GM18861 (cell line): ENCODE data around the gene FCGR2B.
"Not testable (repeated sequence)": the region's sequence is repeated elsewhere in the genome, so short reads cannot be mapped to it uniquely, and the experiment has no call there.

Experiments
- ATAC-seq: cut with Tn5 transposase; IDR thresholded peaks from one replicate; pipeline ENCODE4 v1.9.1; 2021; ENCODE audit not compliant: unreplicated experiment

FCGR2B gene

GRCh38 chr1:161662684-161663339, at the start of gene FCGR2B:
Gene FCGR2B, plus strand, starts transcription at chr1:161663143. Its CDS starts 99 bp downstream, at chr1:161663242.
- peak; percentile 62 for ATAC-seq

GRCh38 chr1:161616417-161616816, 46.5 kb upstream of the FCGR2B start:
- not testable (repeated sequence) for ATAC-seq

GRCh38 chr1:161618517-161618916, 44.4 kb upstream of the FCGR2B start:
- not testable (repeated sequence) for ATAC-seq

- not testable (repeated sequence) for ATAC-seq
Measured at GRCh38 chr1:161620399-161620798, 42.5 kb upstream of the FCGR2B start.

- not testable (repeated sequence) for ATAC-seq
Measured at GRCh38 chr1:161621181-161622000, 41.6 kb upstream of the FCGR2B start.

DNA sequence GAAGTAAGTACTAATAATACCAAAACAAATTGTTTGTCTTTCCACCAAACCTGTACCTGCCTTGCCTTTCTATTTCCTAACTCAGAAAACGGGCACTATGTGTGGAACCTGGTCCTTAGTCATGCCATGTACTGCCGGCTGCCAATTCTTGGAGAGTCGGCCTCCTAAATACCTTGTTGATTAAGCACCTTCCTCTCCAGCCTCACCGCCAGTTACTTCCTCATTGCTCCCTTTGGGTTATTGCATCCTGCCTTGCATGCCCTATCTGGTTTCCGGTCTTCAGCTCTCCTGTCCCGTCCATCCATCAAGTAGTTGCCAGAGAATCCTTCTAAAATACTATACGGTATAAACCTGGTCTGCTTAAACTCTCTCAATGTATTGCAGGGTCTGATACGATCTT, 40.9 kb upstream of the FCGR2B start:
- ATAC-seq: not testable (repeated sequence)

DNA sequence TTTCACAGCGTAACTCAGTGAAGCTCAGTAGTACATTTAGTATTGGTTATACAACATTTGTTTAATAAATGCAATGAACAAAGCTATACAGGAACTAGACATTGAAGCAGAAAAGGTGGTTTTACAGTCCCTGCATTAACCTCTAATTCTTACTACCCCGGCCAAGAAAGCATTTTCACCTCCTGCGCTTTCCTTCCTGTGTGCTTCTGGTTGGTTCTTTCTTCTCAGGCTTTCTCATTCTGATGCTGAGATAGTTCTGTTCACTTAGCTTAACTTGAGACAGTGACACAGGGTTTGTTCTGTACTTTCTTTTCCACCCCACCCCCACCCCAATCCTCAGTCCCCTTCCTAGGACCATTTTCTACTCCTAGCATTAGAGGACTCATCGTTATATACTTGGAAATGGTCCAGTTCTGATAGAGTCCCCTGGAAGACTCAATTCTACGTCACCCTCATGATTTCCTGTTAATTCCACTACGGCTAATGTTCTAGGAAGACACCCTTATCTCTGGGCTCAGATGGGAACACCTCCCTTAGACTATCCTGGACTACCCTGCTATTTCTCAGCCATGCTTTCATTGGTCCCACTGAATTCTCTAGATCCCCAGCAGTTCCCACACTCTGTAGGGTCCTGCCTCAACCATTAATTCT, 39.4 kb upstream of the FCGR2B start:
- peak; percentile 61 for ATAC-seq

- ATAC-seq: not testable (repeated sequence)
Measured at GRCh38 chr1:161624605-161625004, 38.3 kb upstream of the FCGR2B start.

DNA sequence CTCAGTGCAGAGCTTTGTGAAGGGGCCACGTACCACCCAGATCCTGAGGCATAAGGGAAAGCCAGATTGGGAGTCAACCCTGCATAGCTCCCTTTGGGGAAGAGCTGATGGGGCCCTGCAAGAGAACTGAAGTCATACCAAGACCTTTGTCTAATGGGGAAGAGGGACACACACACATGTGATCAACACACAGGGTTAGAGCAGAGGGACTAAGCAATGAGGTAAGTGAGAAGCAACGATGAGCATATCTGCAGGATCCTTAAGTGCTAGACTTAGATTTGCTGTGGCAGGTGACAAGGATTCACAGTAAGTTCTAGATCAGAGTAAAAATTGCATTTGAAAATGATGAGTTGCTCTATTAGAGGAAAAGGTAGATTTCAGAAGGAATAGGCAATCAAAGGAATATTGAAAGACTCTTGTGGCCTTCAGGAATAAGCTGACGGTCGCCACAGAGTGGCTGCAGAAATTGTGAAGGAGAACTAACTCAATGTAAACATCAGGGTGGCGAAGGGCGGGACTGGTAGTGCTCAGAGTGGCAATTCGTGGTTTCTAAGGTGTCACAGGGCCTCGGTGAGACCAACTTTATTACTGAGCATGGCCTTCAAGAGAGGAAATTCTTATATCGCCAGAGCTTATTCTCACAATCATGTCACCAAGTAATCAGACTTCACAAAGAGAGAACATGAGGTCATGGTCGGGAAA, 36.3 kb upstream of the FCGR2B start:
- ATAC-seq: not testable (repeated sequence)

DNA sequence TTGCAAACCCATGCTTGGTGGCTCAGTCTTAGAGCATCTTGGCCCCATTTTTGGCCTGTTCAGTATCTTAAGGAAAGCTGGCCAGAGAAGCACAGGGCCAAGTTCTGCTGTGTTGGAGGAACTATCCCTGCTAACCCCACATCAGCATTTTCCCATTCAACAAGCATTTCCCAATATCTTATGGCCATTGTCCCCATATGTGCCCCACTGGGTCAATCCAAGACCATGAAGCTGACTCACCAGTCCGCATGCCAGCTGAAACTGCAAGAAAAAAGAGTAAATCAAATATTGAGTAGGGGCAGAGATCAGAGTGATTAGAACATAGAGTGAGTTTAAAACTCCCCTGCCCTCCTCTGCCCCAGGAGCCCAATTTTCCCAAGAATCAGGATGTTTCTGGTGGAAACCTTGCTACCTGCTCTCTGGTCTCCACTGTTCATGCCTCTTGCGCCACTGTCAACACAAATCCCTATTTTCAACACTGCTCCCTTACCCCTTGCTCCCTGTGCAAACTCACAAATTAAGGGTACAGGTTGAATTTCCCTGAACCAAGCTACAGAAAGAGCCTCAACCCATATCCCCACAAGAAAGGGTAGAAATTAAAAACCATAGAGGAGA, 32.7 kb upstream of the FCGR2B start:
- ATAC-seq: not testable (repeated sequence)

DNA sequence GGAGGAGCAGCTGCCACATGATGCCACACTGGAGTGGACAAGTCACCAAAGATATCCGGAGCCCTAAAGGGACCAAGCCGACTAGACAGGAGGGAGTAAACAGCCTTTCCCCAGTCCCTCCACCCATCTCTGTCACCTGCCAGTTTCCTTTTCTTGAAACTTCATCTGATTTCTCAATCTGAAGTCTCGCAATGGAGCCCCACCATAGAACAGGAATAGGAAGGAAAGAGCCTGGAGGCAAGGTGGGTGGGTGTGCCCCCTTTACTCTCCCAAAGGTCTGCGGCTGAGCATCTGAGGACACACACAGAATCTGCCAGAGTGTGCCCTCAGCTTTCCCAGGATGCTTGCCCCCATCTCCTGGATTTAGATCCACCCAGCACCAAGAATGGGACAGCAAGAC, 31.9 kb upstream of the FCGR2B start, which contains the start of gene FCGR3B:
TSS of gene FCGR3B (minus strand) at position 101 of the 400 bp plus-strand sequence. CDS start at position 19, 82 bp downstream.
- no peak for ATAC-seq

GRCh38 chr1:161634993-161635392, 27.9 kb upstream of the FCGR2B start:
- not testable (repeated sequence) for ATAC-seq

GRCh38 chr1:161636189-161636782, 26.7 kb upstream of the FCGR2B start:
- not testable (repeated sequence) for ATAC-seq

DNA sequence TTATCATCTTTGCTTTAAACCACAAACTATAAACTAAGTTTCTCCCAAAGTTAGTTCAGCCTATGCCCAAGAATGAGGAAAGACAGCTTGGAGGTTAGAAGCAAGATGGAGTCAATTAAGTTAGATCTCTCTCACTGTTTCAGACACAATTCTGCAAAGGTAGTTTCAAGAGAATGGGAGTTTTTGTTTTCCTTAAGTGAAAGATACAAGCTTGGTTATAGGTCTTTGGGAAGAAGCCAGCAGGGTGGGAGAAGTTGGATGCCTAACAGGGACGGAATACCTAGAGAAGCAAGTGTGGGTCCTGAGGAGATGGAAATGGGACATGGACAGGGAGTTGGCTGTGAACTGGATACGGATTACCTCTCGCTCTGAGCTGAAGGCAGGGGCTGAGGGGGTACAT, 26.0 kb upstream of the FCGR2B start:
- not testable (repeated sequence) for ATAC-seq

- ATAC-seq: not testable (repeated sequence)
Measured at GRCh38 chr1:161638251-161638993, 24.5 kb upstream of the FCGR2B start.

DNA sequence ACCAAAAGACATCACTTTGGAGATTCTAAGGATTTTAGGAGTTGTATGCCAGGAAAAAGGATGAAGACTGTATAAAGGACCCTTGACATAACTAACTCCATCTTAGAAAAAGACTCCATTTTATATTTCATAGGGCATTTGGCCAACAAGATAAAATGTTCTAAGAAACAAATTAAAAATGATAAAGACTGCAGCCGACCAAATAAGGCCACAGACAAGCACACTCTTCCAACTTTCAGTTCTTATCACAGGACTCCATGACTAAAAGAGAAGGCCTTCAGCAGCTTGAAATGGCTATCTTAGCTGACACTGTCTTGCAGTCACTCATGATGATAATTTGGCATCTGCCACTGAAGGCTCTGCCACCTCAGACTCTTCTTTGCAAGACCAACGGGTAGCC, 23.7 kb upstream of the FCGR2B start:
- ATAC-seq: not testable (repeated sequence)

DNA sequence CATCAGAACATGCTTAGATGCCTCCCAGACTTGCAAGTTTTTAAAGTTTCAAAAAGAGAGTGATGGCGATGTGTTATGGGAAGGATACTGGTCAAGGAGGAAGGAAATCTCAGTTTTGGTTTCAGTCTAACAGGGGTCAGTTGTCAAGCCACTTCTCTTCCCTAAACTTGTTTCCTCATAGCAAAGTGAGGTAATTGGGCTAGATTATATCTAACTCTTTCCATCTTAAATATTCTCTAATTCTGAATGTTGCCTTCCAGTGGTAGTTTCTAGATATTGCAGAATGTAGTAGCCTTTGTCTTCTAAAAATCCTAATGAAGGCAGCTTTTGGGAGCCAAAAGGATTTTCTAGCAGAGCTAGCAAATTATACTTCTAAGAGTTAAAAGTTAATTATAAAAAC, 20.2 kb upstream of the FCGR2B start:
- ATAC-seq: not testable (repeated sequence)

- ATAC-seq: not testable (repeated sequence)
Measured at GRCh38 chr1:161643481-161644208, 19.3 kb upstream of the FCGR2B start.

GRCh38 chr1:161644855-161645254, 18.1 kb upstream of the FCGR2B start:
- not testable (repeated sequence) for ATAC-seq
